T follicular helper cell (primary cell): ENCODE data around the gene DLG4.

Experiments used
- DNase-seq: peaks from one replicate; pipeline ENCODE4 v3.0.0-alpha.2; 2020; ENCODE audit warnings: low read depth

Gene DLG4

GRCh38 chr17:7214300-7215135 lies 5.1 kb downstream of the DLG4 start:
- peak; percentile 98 for DNase-seq

- DNase-seq, result peak; percentile 75
Measured at GRCh38 chr17:7213895-7214299, 5.7 kb downstream of the DLG4 start.

DNA sequence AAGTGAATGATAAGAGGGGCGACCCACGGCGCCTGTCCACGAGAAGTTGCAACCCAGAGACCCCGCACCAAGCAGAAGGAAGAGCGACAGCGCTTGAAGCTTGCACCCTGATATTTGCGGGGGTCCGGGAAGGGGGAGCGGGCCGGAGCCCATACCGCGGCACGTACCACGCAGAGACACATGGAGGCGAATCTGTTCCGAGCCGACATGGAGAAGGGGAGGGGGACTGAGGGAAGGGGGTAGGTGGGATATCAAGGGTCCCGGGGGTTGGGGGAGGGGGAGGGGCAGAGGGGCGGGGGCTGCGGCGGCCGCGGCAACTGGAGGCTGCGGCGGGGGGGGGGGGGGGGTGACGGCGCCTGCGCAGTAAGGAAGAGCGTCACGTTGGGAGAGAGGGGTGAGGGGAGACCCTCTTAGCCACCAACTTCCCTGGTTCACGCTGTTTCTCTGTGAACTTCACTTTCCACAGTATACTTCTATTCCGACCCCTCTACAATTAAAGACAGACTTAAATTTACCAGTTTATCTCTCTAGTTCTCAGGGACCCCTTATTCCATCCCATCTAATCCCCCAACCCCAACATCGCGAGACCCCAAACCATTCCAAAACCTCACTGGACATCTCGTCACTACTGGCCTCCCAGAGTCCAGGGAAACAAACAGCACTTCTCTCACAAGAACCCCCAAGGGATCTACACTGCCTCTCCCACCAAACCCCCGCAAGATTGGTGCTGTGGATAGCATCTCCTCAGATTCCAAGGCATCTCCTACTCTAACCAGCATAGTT lies 8.0 kb downstream of the DLG4 start:
- no peak for DNase-seq

DNA sequence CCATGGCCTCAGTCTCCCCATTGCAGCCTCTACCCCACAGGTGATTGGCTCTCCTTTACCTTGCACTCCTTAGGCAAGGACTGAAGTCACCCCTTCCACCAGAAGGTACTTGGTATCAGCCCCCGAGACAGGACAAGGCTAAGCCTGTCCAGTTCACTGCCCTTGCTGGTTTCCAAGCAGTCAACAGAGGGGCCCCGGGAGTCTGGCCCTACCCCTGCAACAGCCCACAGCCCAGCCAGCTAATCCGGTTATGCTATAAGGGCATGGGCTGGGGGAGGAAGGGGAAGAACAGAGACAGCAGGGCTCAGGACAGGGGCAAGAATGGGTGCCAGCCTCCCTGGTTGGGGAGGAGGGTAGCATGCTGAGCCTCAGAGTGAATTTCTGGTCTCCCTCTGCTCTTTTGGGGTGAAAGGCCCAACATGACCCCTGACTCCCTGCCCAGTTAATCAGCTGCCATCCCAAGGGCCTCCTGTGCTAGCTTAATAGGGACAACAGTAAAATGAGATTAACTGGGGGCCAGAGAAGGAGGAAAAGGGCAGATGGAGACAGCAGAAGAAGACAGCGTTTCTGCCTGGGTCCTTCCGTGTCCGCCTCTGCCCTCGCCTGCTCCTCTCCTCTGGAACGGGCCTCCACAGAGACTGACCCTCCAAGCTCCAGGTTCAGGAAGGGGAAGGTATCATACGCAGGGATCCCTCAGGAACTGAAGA lies 10.7 kb downstream of the DLG4 start:
- no peak for DNase-seq

GRCh38 chr17:7208027-7208571 lies 11.5 kb downstream of the DLG4 start:
- DNase-seq, result no peak

DNA sequence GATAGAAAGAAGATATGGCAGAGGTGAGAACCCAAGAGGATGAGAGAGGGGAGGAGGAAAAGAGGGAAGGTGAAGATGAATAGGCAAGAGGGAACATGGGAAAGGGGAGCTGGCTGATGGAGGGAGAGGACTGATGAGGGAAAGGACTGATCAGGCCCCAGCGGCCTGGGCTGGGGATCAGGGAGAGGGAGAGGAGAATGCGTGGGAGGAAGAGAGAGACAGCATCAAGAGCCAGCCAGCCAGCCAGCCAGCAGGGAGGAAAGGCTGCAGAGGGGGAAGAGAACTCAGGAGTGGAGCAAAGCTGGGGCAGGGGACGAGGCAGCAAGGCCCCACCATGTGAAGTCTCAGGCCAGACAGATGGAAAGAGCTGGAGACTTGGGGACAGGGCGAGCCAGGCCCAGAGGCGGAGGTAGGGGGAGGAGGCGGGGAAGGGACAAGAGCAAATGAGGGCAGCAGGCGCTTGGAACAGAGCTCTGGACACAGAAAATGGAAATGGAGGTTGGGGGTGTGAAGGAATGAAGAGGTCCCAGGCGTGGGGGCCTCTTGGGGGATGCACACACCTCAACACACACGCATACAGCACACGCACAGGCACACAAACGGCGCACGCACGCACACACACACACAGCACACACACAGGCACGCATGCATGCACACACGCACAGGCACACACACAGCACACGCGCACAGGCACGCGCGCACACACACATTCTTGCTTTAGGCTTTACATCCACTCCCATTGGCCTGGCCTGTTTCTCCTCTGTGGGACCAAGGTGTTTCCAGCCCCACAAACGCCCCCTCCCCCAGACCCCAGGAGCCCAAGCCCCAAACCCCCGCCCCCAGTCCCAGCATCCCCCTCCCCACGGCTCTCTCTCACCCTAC lies 12.3 kb downstream of the DLG4 start:
- DNase-seq, result no peak

DNA sequence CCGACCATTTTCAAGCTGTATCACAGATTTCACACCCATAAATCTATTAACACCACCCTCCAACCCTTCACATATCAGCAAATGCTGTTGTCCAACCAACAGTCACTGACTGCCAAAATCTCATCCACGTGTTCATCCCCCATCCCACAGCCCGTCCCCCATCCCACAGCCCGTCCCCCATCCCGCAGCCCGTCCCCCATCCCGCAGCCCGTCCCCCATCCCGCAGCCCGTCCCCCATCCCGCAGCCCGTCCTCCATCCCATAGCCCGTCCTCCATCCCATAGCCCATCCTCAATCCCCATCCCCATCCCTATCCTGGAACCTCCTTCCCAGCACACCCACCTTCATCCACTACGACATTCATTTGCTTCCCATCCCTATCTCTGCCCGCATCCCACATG lies 14.1 kb downstream of the DLG4 start:
- no peak for DNase-seq

GRCh38 chr17:7204828-7205461 lies 14.7 kb downstream of the DLG4 start:
- DNase-seq, result peak; percentile 97

- DNase-seq, result peak; percentile 25
Measured at GRCh38 chr17:7204336-7204735, 15.3 kb downstream of the DLG4 start.

- DNase-seq, result no peak
Measured at GRCh38 chr17:7203391-7203790, 16.2 kb downstream of the DLG4 start.

- no peak for DNase-seq
Measured at GRCh38 chr17:7196651-7197401, 22.8 kb downstream of the DLG4 start.

DNA sequence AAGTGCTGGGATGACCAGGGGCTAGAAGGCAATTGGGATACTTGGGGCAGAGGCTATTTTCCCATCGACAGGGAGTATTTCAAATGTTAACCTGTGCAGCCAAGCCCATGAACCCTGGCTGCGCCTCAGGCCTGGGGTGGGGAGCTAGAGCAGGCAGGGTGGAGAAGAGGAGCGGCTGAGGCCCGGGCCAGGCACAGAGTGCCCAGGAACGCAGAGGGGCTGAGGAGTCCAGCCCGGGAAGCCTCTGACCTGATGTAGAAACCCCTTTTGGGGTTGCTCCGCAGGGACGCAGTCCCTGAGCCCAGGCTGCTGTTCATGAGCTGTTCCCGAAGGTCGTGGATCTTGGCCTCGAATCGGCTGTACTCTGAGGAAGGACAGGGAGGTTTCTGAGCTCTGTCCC lies 23.7 kb downstream of the DLG4 start:
- DNase-seq, result no peak

DNA sequence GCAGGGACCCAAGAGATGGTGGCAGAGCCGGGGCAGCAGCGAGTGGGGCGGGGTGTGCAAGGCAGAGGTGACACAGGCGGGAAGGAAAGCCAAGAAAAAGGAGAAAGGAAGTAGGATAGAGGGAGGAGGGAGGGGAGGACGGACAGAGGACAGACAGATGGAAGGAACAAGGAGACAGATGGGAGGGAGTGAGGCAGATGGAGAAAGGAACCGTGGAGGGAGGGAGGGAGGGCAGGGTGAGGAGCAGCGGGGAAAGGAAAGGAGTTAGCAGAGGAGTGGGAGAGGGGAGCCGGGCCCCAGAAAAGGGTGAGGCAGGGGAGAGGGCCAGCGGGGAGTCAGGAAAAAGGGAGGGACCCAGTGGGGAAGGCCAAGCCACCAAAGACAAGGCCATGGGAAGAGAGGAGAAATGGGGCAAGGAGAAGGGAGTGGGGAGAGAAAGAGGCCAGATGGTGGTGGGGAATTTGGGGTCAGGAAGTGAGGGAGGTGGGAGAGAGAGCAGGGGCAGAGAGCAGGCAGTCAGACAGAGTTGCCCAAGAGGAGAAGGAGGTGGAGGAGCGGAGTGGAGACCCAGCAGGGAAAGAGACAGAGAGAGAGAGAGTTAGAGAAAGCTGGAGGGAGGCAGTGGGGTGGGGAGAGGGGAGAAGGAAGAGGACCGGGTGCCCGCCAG lies 27.2 kb downstream of the DLG4 start:
- no peak for DNase-seq

DNA sequence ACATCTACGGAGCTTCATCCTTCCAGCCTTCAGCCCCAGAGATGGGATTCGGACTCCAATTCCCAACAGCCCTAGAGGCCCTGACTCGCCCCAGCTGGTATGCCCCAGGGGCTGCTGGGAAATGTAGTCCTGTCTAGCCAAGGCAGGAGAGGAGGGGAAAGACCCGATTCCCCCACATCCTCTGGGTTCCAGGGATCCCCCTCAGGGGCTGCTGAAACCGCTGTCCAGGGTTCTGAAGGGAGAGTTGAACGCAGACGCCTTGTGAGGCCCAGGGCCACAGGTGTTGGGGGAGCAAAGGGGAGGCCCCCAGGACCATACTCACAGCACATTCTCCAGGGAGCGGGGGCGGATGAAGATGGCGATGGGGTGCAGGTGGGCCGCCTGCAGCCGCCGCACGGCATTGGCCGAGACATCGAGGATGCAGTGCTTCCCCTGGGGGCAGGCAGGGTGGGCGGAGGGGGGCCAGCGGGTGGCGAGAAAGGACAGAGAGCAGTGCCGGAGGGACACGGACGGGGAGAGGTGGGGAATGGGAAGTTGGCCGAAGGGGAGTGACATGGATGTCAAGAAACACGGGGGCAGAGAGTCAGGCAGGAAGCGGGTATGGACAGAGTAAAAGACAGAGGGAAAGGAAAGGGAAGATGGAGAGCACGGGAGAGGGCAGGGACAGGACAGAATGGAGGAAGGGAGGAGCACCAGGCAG lies 27.9 kb downstream of the DLG4 start:
- no peak for DNase-seq

- DNase-seq, result no peak
Measured at GRCh38 chr17:7191069-7191468, 28.6 kb downstream of the DLG4 start.

DNA sequence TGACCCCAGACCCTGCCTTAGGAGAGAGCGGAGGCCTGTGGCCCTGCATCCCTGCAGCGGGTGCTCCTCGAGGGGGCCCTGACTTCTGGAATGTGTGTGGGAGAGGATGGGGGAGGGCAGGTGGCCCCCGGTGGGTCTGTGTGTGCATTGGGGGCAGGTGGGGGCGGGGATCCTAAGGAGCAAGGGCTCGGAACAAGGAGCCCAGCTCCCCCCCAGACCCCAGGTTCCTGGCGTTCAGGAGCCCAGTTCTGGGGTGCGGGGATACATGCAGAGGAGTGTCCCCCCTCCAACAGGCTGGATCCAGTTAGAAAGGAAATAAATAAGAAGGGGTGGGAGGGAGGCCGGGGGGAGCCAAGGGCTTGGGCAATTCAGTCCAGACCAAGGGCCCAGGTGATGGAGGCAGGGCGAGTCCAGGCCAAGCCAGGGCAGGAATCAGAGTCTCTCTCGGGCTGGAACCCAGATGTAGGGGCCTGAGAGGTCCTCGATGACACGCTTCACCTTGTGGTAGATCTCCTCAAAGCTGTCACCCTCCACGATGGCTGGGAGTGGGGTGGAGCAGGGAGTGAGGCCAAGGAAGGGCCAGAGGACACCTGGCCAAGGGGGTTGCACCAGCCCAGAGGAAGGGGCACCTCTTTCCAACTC lies 29.2 kb downstream of the DLG4 start:
- no peak for DNase-seq

GRCh38 chr17:7186241-7186640 lies 33.4 kb downstream of the DLG4 start:
- no peak for DNase-seq

- DNase-seq, result no peak
Measured at GRCh38 chr17:7184647-7185046, 35.0 kb downstream of the DLG4 start.
